Endothelial cell of umbilical vein (primary cell): Measurements from ENCODE around the gene NRCAM.

Experiments
- EZH2 ChIP-seq: IDR thresholded peaks from 2 replicates; pipeline ENCODE4 v1.6.1; 2012; ENCODE audit warnings: borderline replicate concordance, low read depth, mild to moderate bottlenecking, moderate library complexity, low read length, inconsistent platforms; ENCODE audit not compliant: severe bottlenecking
- FOS ChIP-seq: IDR thresholded peaks from 2 replicates; pipeline ENCODE4 v1.6.1; 2011; ENCODE audit warnings: mild to moderate bottlenecking, low read length, moderate library complexity, borderline replicate concordance; ENCODE audit not compliant: insufficient read depth
- GATA2 ChIP-seq: IDR thresholded peaks from 2 replicates; pipeline ENCODE4 v1.7.0; 2011; ENCODE audit warnings: low read depth, mild to moderate bottlenecking, moderate library complexity, mixed read lengths, low read length; ENCODE audit not compliant: insufficient read length, insufficient read depth
- JUN ChIP-seq: IDR thresholded peaks from 2 replicates; pipeline ENCODE4 v1.6.1; 2011; ENCODE audit warnings: borderline replicate concordance, low read depth; ENCODE audit not compliant: insufficient read length, insufficient read depth
- MYC ChIP-seq: IDR thresholded peaks from one replicate; pipeline ENCODE4 v1.6.1; 2011; ENCODE audit warnings: mild to moderate bottlenecking, low read depth, low read length
- POLR2A ChIP-seq: IDR thresholded peaks from 2 replicates; pipeline ENCODE4 v1.6.1; 2012; ENCODE audit warnings: low read depth, mild to moderate bottlenecking, control low read depth, low read length
- POLR2AphosphoS5 ChIP-seq: IDR thresholded peaks from 2 replicates; pipeline ENCODE4 v1.6.1; 2012; ENCODE audit warnings: low read depth, mild to moderate bottlenecking, control low read depth, low read length, moderate library complexity; ENCODE audit not compliant: insufficient read depth
- TF ChIP-seq, protein P1 (sequence below), 2 donors: IDR thresholded peaks; 1 replicate in 1 of 2; 2 replicates in 1 of 2; pipeline ENCODE4 v1.5.1; 2011; ENCODE audit warnings: low read length in 2 of 2, mild to moderate bottlenecking in 2 of 2, moderate library complexity in 2 of 2, control low read depth in 1 of 2, inconsistent platforms in 1 of 2, low read depth in 1 of 2; ENCODE audit not compliant: insufficient read depth in 1 of 2; ENCODE audit errors: extremely low read depth in 1 of 2
- TF ChIP-seq, protein P2 (sequence below): IDR thresholded peaks from 2 replicates; pipeline ENCODE4 v1.6.1; 2011; ENCODE audit not compliant: insufficient read depth, insufficient read length

DNA sequence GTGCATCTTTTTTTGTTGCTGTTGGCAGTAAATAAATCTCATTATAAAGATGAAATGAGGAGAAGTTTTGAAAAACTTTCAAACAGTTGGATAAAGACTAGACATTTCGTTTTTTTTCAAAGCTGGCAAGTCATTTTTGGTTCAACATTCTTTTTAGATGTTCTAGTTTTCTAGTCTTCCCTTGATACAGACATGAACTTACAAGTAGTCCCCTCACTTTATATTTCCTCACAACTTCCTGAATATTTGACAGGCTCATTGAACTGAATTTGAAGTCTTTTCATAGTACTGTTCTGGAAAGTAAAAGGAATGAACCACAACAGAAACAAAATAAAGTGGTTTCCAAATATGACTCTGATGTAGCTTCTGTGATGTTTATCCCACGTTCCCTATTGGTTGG lies 134.2 kb downstream of the NRCAM start:
- no peak for TF ChIP-seq POLR2A
- TF ChIP-seq POLR2AphosphoS5 = no peak
- TF ChIP-seq, protein P1, sequence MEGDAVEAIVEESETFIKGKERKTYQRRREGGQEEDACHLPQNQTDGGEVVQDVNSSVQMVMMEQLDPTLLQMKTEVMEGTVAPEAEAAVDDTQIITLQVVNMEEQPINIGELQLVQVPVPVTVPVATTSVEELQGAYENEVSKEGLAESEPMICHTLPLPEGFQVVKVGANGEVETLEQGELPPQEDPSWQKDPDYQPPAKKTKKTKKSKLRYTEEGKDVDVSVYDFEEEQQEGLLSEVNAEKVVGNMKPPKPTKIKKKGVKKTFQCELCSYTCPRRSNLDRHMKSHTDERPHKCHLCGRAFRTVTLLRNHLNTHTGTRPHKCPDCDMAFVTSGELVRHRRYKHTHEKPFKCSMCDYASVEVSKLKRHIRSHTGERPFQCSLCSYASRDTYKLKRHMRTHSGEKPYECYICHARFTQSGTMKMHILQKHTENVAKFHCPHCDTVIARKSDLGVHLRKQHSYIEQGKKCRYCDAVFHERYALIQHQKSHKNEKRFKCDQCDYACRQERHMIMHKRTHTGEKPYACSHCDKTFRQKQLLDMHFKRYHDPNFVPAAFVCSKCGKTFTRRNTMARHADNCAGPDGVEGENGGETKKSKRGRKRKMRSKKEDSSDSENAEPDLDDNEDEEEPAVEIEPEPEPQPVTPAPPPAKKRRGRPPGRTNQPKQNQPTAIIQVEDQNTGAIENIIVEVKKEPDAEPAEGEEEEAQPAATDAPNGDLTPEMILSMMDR (IDR thresholded peaks at IDR 0.05; ENCODE audit: extremely low read depth in 1 of 2, insufficient read depth in 1 of 2, low read depth in 1 of 2, low read length in 2 of 2) = no peak
- TF ChIP-seq, protein P2, sequence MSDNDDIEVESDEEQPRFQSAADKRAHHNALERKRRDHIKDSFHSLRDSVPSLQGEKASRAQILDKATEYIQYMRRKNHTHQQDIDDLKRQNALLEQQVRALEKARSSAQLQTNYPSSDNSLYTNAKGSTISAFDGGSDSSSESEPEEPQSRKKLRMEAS = no peak
- no peak for TF ChIP-seq EZH2
- no peak for TF ChIP-seq GATA2
- TF ChIP-seq MYC = no peak
- TF ChIP-seq FOS = no peak
- no peak for TF ChIP-seq JUN
